Measurements from ENCODE around the gene PPP1R12B.
"Not testable (repeated sequence)": the region's sequence is repeated elsewhere in the genome, so short reads cannot be mapped to it uniquely, and the experiment has no call there.

DNA sequence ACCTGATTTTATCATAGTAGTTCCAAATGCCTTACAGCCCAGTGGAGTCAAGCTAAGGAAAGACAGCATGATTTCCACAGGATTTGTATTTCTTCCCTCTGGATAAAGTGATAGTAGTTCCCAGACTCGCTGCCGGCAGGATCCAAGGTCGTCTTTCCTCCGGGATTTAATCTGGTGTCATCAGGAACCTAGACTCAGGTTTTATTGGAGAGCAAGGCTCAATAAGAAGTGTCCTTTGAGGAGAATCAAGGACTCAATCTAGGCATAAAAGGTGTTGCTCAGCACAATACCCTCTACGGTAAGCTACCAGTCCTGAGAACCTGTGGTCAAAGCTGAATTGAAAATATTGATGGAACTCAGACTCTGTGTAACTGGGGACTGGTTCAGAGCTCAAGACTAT lies 191.1 kb downstream of the PPP1R12B start:
- TF ChIP-seq CTCF (conservative IDR thresholded peaks at IDR 0.05; ENCODE audit: low read length); EZH2phosphoT487 (IDR thresholded peaks at IDR 0.05; ENCODE audit: borderline replicate concordance, low read depth, low read length): not testable (repeated sequence)

All from OCI-LY7 (cell line).